CD4-positive, alpha-beta T cell treated with Interleukin-12 subunit alpha and Interleukin-12 subunit beta, for 1 hour (primary cell): ENCODE data around the gene ARAF.

Experiments used
- DNase-seq: peaks from one replicate; pipeline ENCODE4 v3.0.0-alpha.2; 2020

The ARAF gene

DNA sequence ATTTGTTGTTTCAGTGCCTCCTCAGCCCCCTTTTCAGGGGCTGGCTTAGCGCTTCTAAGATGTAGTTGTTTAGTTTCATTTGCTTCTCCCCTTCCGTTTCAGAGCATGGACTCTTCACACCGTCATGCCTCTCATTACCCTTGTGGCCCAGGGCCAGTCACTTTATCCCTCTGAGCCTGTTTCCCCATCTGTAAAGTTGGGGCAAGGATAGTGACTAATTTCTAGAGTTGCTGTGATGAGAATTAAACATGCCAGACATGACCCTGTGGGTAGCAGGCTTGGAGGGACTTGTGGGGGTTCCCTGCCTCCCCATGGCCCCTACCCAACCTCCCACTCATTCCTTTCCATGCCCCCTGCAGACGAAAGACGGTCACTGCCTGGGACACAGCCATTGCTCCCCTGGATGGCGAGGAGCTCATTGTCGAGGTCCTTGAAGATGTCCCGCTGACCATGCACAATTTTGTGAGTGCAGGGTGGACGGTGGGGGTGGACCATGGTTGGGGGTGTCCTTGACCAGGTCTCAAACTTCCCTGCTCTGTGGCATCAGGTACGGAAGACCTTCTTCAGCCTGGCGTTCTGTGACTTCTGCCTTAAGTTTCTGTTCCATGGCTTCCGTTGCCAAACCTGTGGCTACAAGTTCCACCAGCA is 3.6 kb downstream of the ARAF start:
- DNase-seq = no peak

DNA sequence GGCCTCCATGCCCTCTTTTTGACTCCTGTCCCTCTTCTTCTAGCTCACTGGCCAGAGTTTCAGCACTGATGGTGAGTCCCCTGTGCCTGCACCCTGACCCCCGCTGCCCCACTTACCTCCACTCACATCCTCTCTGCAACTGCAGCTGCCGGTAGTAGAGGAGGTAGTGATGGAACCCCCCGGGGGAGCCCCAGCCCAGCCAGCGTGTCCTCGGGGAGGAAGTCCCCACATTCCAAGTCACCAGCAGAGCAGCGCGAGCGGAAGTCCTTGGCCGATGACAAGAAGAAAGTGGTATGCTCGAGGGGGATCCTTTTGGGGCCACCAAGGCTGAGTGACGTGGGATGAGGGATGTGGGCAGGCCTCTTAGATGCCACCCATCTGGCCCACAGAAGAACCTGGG is 5.8 kb downstream of the ARAF start:
- DNase-seq = no peak

GRCh38 chrX:47568656-47569295 is 7.8 kb downstream of the ARAF start:
- DNase-seq = peak; percentile 46

DNA sequence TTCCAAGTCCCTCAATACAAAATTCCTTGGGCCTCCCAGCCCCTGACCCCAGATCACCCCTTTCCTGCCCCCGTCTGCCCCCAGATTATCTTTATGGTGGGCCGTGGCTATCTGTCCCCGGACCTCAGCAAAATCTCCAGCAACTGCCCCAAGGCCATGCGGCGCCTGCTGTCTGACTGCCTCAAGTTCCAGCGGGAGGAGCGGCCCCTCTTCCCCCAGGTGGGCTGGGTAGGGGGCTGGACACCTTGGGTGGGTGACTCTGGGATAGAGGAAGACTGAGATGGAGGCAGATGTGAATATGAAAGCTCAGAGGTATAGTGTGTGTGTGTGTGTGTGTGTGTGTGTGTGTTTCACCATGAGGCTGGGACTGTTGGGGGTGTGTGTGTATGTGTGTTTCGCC is 9.8 kb downstream of the ARAF start:
- DNase-seq = no peak

GRCh38 chrX:47571215-47571614 is 10.2 kb downstream of the ARAF start:
- no peak for DNase-seq

GRCh38 chrX:47571896-47572295 is 10.9 kb downstream of the ARAF start:
- no peak for DNase-seq

DNA sequence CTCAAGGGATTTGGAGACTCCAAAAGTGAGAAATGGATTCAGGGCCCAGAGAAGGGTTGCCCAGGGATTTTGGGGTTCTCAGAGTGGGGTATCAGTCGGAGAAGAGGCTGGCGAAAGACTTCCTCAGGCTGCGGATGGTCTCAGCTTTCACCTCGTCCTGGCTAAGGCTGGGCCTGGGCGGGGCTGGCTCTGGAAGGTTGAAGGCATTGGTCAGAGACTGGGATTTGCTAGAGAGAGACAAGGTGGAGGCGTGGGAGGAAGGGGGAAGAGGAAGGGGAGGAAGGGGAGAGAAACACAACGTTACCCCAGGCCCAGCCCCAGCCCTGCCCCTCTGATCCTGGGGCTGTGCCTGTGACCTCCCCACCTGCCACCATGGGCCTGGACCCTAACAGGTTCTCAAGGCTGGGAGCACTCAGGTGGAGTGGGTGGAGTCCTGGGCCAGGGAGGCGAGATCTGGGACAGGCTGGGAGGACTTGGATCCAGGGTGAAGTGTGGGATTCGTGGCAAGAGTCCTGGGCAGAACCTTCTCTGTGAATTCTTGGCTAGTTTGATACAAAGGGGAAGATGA is 11.9 kb downstream of the ARAF start:
- no peak for DNase-seq

- no peak for DNase-seq
Observed at GRCh38 chrX:47573341-47574075, 12.5 kb downstream of the ARAF start.

- DNase-seq = no peak
Observed at GRCh38 chrX:47574076-47574546, 13.1 kb downstream of the ARAF start.

GRCh38 chrX:47574547-47575301 is 13.7 kb downstream of the ARAF start:
- DNase-seq = no peak

- DNase-seq = no peak
Observed at GRCh38 chrX:47576021-47576898, 15.3 kb downstream of the ARAF start.

- DNase-seq = no peak
Observed at GRCh38 chrX:47577424-47577823, 16.4 kb downstream of the ARAF start.

DNA sequence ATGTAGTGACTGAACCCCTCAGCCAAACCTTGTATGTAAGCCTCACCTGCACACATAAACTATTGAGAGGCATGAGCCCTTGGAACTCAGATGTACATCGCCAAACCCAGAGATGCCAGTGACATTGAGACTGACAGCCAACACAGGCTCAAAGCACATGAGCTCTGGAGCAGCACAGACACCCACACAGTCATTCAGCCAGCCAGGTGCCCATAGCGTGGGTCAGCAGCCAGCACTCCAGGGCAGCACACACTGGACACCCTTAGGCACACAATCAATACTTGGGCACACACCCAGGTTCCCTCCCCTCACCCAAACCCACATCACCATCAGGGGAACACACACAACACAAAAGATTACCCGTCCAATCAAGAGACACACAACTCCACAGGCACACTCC is 16.9 kb downstream of the ARAF start:
- DNase-seq = no peak

- DNase-seq = no peak
Observed at GRCh38 chrX:47578692-47579091, 17.7 kb downstream of the ARAF start.

GRCh38 chrX:47579537-47579936 is 18.5 kb downstream of the ARAF start:
- no peak for DNase-seq

DNA sequence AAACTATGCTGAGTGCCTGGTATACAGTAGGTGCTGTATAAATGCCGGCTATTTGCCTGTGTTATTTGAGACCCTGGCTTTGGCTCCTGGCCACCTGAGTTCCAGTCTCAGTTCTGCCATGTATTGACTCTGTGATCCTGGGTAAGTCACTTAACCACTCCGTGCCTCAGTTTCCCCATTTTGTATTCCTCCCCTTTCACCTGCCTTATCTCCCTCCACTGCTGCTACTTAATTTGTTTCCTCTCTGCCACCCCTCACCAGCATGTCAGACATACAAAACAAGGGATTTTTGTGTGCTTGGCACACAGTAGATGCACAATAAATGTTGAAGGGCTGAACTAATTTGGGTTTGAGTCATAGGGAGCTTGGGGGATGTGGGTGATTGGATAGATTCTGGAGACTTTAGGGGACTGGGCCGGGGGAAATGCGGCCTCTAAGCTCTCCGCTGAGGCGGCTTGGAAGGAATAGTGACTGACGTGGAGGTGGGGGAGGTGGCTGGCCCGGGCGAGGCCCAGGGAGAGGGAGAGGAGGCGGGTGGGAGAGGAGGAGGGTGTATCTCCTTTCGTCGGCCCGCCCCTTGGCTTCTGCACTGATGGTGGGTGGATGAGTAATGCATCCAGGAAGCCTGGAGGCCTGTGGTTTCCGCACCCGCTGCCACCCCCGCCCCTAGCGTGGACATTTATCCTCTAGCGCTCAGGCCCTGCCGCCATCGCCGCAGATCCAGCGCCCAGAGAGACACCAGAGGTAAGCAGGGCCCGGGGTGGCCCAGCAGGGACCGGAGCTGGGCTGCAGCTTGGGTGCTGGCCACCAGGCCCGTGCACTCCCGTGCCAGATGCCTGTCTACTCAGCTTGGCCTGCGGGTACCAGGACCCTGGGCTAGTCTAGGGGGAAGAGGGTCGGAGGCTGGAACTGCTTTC is 21.0 kb downstream of the ARAF start, which contains the start of gene TIMP1:
Gene TIMP1, plus strand, starts transcription at position 706 of the 917 bp plus-strand sequence. CDS start 980 bp downstream, outside the sequence.
- peak; percentile 82 for DNase-seq

DNA sequence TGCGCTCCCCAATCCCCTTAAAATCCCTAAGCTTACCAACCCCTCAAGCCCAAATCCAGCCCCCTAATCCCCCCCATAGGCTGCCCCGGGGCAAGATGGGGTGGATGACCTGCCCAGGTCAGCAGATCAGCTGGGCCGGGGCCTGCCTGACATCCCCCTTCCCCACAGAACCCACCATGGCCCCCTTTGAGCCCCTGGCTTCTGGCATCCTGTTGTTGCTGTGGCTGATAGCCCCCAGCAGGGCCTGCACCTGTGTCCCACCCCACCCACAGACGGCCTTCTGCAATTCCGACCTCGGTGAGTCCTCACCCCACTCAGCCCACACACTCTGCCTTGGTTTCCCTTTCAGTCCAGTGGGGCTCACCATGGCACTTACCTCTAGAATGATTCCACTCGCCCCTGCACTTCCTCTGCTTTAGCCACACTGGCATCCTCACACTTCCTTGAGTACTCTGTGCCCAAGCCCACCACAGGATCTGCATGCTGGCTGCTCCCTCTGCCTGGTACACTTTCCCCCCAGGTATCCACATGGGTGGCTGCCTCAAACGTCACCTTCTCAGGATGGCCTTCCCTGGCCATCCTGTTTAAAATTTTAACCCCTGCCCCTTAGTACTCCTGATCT is 22.3 kb downstream of the ARAF start:
- DNase-seq = no peak

- no peak for DNase-seq
Observed at GRCh38 chrX:47584714-47585113, 23.7 kb downstream of the ARAF start.

DNA sequence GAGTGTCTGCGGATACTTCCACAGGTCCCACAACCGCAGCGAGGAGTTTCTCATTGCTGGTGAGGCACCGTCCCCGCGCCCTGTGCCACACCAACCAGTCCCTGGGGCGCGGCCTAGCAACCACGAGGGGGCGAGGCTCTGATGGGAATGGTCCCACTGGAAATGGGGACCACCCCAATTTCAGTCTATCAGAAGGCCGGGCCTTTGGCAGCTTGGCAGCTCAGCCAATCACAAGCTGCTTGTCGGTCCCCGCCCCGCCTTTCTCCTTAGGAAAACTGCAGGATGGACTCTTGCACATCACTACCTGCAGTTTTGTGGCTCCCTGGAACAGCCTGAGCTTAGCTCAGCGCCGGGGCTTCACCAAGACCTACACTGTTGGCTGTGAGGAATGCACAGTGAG is 24.3 kb downstream of the ARAF start:
- DNase-seq = no peak
